ENCODE measurements around the gene GLMN. TPM values are rescaled to one million over a fixed set of nuclear protein-coding genes. Genes with fewer than 3 reads are reported as not detected.

GLMN gene
- total RNA-seq, 1 donor from 2014 or later: 14.7 TPM

DNA sequence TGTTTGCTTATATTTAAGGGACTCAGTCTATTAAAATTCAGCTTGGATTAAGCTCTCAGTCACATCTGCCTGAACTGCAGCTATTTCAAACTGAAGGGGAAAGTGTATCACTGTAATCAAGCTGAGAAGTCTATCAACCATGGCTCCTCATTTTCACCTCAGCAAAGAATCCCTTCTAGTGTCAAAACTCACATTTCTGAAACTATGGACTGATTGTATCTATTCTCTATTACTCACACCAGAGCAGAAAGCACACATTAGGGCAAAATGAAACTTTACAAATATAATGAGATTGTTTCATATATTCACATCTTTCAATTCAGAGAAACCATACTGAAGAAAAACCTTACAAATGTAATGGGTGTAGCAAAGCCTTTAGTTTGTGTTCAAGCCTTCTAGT lies 95.7 kb downstream of the GLMN start:
- no peak overlapping the region for H3K4me3 Mint-ChIP-seq

DNA sequence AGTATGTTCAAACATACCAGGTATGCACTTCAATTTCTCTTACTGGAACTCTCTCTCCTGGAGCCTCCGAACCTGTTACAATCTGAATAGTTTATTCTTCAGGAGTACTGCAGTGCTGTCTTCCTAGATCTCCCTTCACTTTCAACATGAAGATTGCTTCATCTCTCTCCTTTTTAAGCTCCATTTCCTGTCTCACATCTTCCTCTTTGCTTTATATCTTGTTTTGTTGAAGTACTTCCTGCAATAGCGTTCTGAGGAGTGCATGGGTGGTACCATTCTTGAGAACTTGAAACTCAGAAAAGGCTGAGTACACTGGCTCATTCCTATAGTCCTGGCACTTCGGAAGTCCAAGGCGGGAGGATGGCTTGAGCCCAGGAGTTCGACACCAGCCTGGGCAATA lies 96.8 kb downstream of the GLMN start:
- H3K27ac Mint-ChIP-seq: no peak overlapping the region
- H3K4me3 Mint-ChIP-seq: no peak overlapping the region
- H3K36me3 Mint-ChIP-seq (ENCODE audit: low read depth): no peaks in the 10 kb centered on the region
- no peaks in the 10 kb centered on the region for H3K4me1 Mint-ChIP-seq
- TF ChIP-seq, protein P1, sequence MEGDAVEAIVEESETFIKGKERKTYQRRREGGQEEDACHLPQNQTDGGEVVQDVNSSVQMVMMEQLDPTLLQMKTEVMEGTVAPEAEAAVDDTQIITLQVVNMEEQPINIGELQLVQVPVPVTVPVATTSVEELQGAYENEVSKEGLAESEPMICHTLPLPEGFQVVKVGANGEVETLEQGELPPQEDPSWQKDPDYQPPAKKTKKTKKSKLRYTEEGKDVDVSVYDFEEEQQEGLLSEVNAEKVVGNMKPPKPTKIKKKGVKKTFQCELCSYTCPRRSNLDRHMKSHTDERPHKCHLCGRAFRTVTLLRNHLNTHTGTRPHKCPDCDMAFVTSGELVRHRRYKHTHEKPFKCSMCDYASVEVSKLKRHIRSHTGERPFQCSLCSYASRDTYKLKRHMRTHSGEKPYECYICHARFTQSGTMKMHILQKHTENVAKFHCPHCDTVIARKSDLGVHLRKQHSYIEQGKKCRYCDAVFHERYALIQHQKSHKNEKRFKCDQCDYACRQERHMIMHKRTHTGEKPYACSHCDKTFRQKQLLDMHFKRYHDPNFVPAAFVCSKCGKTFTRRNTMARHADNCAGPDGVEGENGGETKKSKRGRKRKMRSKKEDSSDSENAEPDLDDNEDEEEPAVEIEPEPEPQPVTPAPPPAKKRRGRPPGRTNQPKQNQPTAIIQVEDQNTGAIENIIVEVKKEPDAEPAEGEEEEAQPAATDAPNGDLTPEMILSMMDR (IDR thresholded peaks at IDR 0.05): no peak
- ATAC-seq (ENCODE audit: low read depth) (no peak), DNase-seq (no peak)
- intact Hi-C loops (cut with micrococcal nuclease): no loop called here
- H3K9me3 Mint-ChIP-seq: no peaks in the 10 kb centered on the region
- ChIA-PET CTCF (no interaction called here), POLR2A (no interaction called here)
- no peaks in the 10 kb centered on the region for H3K27me3 Mint-ChIP-seq

More for the DNA sequence above, 95.7 kb downstream of the GLMN start:
- Mint-ChIP-seq H3K4me1 (no peaks in the 10 kb centered on the region), H3K36me3 (ENCODE audit: low read depth) (no peaks in the 10 kb centered on the region), H3K27ac (no peak overlapping the region), H3K27me3 (no peaks in the 10 kb centered on the region), H3K9me3 (no peaks in the 10 kb centered on the region)
- ChIA-PET CTCF (no interaction called here), POLR2A (no interaction called here)
- TF ChIP-seq, protein P1 (IDR thresholded peaks at IDR 0.05): no peak
- intact Hi-C loops (cut with micrococcal nuclease): no loop called here
- ATAC-seq (ENCODE audit: low read depth) (no peak), DNase-seq (no peak)

Other genes starting within 250 kb of the GLMN start
- gene SETSIP, start 223.6 kb downstream of the GLMN start, total RNA-seq: not detected in 2 replicates
- 0.46 and 0.51 TPM in 2 replicates for gene BTBD8, start 218.6 kb downstream of the GLMN start, total RNA-seq
- not detected in 2 replicates for gene C1orf146, start 81.1 kb downstream of the GLMN start, total RNA-seq
- gene RPAP2, start 72 bp upstream of the GLMN start, total RNA-seq: 27.1 and 31.7 TPM in 2 replicates
- 1.2 and 1.7 TPM in 2 replicates for gene GFI1, start 187.9 kb upstream of the GLMN start, total RNA-seq